ENCODE data around the gene KCNK10. TPM values are rescaled to one million over a fixed set of nuclear protein-coding genes. Genes with fewer than 3 reads are reported as not detected.

Gene KCNK10
- total RNA-seq, 1 experiment from 2014 or later: 2.9 TPM

DNA sequence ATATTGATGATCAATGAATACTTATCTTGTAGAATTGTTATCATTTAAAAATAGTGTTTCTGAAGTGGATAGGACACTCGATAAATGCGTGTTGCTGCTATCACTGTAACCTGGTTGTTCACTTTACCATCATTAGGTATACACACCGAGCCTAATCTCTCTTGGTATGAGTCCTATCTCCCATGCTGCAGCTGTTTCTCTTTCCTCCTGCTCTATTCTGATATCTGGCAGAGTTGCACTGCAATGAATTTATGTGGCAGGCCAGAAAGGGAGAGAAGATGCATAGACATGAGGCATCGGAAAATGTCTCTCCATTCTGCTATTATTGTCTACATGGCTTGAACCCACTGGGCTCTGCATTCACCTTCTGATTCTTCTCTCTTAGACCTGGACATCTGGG, 26.7 kb downstream of the KCNK10 start:
- H3K36me3 ChIP-seq (ENCODE audit: control insufficient read depth, insufficient read depth, low read length): no peaks in the 10 kb centered on the region
- no TSS peak for BruUV-seq (replicated peaks)
- ChIA-PET POLR2A (no interaction called here), CTCF (no interaction called here)
- H3K9me3 ChIP-seq: no peaks in the 10 kb centered on the region
- Mint-ChIP-seq H3K27me3 (ENCODE audit: insufficient read depth, unreplicated experiment) (no peaks in the 10 kb centered on the region), H3K9me3 (ENCODE audit: unreplicated experiment) (no peaks in the 10 kb centered on the region), H3K4me1 (ENCODE audit: low read depth, unreplicated experiment) (no peaks in the 10 kb centered on the region), H3K27ac (ENCODE audit: unreplicated experiment) (no peak overlapping the region), H3K36me3 (ENCODE audit: insufficient read depth, unreplicated experiment) (no peaks in the 10 kb centered on the region), H3K4me3 (ENCODE audit: unreplicated experiment) (no peak overlapping the region)
- no peak overlapping the region for H3K4me3 ChIP-seq (ENCODE audit: low read depth, low read length)
- H3K27me3 ChIP-seq (replicated peaks; ENCODE audit: control insufficient read depth, insufficient read depth, low read length): no peaks in the 10 kb centered on the region
- no peaks in the 10 kb centered on the region for H3K4me1 ChIP-seq
- TF ChIP-seq CTCF (IDR thresholded peaks at IDR 0.05; ENCODE audit: insufficient read depth in 1 of 2, low read depth in 1 of 2, low read length in 1 of 2, severe bottlenecking in 1 of 2, unreplicated experiment in 1 of 2): no peak
- no peak for DNase-seq
- intact Hi-C loops (cut with micrococcal nuclease; ENCODE audit: unreplicated experiment): no loop called here

GRCh38 chr14:88289996-88290395, 33.1 kb downstream of the KCNK10 start:
- Histone ChIP-seq H3K27me3 (replicated peaks; ENCODE audit: control insufficient read depth, insufficient read depth, low read length) (no peaks in the 10 kb centered on the region), H3K4me1 (no peaks in the 10 kb centered on the region), H3K36me3 (ENCODE audit: control insufficient read depth, insufficient read depth, low read length) (no peaks in the 10 kb centered on the region), H3K4me3 (ENCODE audit: low read depth, low read length) (no peak overlapping the region), H3K9me3 (no peaks in the 10 kb centered on the region)
- Mint-ChIP-seq H3K36me3 (ENCODE audit: insufficient read depth, unreplicated experiment) (no peaks in the 10 kb centered on the region), H3K27me3 (ENCODE audit: insufficient read depth, unreplicated experiment) (no peaks in the 10 kb centered on the region), H3K27ac (ENCODE audit: unreplicated experiment) (no peak overlapping the region), H3K4me1 (ENCODE audit: low read depth, unreplicated experiment) (no peaks in the 10 kb centered on the region), H3K9me3 (ENCODE audit: unreplicated experiment) (no peaks in the 10 kb centered on the region), H3K4me3 (ENCODE audit: unreplicated experiment) (no peak overlapping the region)
- BruUV-seq (replicated peaks): no TSS peak
- no peak for DNase-seq
- intact Hi-C loops (cut with micrococcal nuclease; ENCODE audit: unreplicated experiment): no loop called here
- CTCF ChIA-PET: interaction anchor here (1.2 kb wide), 1 partner anchor 101 kb away, joined by 3 read pairs; no protein-coding TSS in a partner anchor
- no peak for TF ChIP-seq CTCF (IDR thresholded peaks at IDR 0.05; ENCODE audit: insufficient read depth in 1 of 2, low read depth in 1 of 2, low read length in 1 of 2, severe bottlenecking in 1 of 2, unreplicated experiment in 1 of 2)
- POLR2A ChIA-PET: no interaction called here

DNA sequence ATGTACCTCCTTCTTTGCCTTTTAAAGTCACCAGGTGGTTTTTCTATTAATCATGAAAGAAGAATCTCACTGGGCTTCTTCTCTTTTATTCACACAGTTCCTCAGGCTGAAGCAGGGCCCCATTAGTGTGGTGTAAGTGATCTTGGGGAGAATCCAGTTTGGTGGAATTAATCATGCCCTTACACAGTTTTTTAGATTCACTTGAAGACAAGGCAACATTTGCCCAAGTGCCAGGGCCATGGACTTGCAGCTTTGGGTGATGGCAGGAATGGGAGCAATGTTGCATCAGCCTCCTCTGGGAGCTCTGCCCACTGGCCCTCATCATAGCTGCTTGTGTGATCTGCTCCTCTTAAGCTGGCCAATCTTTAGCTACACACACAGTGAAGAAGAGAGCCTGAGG, 33.8 kb downstream of the KCNK10 start:
- Mint-ChIP-seq H3K9me3 (ENCODE audit: unreplicated experiment) (no peaks in the 10 kb centered on the region), H3K27me3 (ENCODE audit: insufficient read depth, unreplicated experiment) (no peaks in the 10 kb centered on the region), H3K4me1 (ENCODE audit: low read depth, unreplicated experiment) (no peaks in the 10 kb centered on the region), H3K27ac (ENCODE audit: unreplicated experiment) (no peak overlapping the region), H3K36me3 (ENCODE audit: insufficient read depth, unreplicated experiment) (no peaks in the 10 kb centered on the region), H3K4me3 (ENCODE audit: unreplicated experiment) (no peak overlapping the region)
- H3K36me3 ChIP-seq (ENCODE audit: control insufficient read depth, insufficient read depth, low read length): no peaks in the 10 kb centered on the region
- no peaks in the 10 kb centered on the region for H3K9me3 ChIP-seq
- no peak overlapping the region for H3K4me3 ChIP-seq (ENCODE audit: low read depth, low read length)
- ChIA-PET POLR2A (no interaction called here), CTCF (no interaction called here)
- H3K4me1 ChIP-seq: no peaks in the 10 kb centered on the region
- BruUV-seq (replicated peaks): no TSS peak
- H3K27me3 ChIP-seq (replicated peaks; ENCODE audit: control insufficient read depth, insufficient read depth, low read length): no peaks in the 10 kb centered on the region
- DNase-seq: no peak
- intact Hi-C loops (cut with micrococcal nuclease; ENCODE audit: unreplicated experiment): no loop called here
- TF ChIP-seq CTCF (IDR thresholded peaks at IDR 0.05; ENCODE audit: insufficient read depth in 1 of 2, low read depth in 1 of 2, low read length in 1 of 2, severe bottlenecking in 1 of 2, unreplicated experiment in 1 of 2): no peak

All from Caco-2 (cell line).